ENCODE data around the gene SH2D3A. TPM values are rescaled to one million over a fixed set of nuclear protein-coding genes. Genes with fewer than 3 reads are reported as not detected.

Gene SH2D3A
- total RNA-seq, 1 experiment from 2014 or later, result 75.7 TPM

DNA sequence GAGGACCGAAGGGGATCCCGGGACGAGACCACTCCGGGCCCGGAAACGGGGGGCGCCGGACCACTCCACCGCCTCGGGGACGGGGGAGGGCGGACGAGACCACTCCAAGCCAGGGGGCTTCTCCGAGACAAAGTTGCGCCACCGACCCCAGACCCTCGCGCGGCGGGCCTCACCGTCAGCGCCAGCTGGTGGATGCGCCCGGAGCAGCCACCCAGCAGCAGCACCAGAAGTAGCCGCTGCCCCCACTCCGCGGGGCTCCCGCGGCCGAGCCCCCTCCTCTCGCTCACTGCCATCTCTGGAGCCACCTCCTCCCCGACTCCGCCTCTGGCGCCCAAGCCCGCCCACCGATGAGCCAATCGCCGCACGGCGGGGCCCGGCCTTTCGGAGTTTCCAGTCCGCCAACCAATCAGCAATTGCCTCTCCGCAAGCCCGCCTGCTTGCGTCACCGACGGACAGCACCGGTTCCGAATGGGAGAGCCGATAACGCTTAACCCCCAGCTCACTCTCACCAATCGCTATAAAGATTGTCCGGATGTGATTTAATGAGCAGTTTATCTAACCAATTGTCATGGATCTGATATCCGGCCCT lies 29.9 kb downstream of the SH2D3A start, which contains the start of gene GPR108:
Gene GPR108 (minus strand): TSS at position 297 of the 589 bp plus-strand sequence. CDS start 4 bp downstream, at position 293.
- Histone ChIP-seq H3K79me2 (ENCODE audit: insufficient read depth, low read length) (peaks cover 45% of the 10 kb centered on the region), H3K9me3 (ENCODE audit: control insufficient read depth in 1 of 2, insufficient read depth in 1 of 2, low read depth in 1 of 2, low read length in 2 of 2) (no peaks in the 10 kb centered on the region), H3K4me2 (ENCODE audit: low read length) (peak within 1 kb of the TSS; percentile 95), H3K4me3 (replicated peaks in 1 of 2; ENCODE audit: low read depth in 1 of 2, low read length in 2 of 2) (peak within 1 kb of the TSS; percentile 99), H3K4me1 (ENCODE audit: control insufficient read depth in 1 of 2, insufficient read depth in 2 of 2, low read length in 2 of 2) (peaks cover 32 to 44% of the 10 kb centered on the region in 2 experiments), H3K9me2 (ENCODE audit: insufficient read depth) (no peaks in the 10 kb centered on the region), H3K27me3 (ENCODE audit: insufficient read depth, low read length) (no peaks in the 10 kb centered on the region), H3K36me3 (ENCODE audit: control insufficient read depth in 1 of 2, insufficient read depth in 2 of 2, low read length in 2 of 2) (peaks cover 4 to 9% of the 10 kb centered on the region in 2 experiments; a peak in 3 of 4 replicates), H4K20me1 (ENCODE audit: insufficient read depth) (no peaks in the 10 kb centered on the region), H2AFZ (ENCODE audit: low read depth, low read length, poor library complexity, severe bottlenecking) (no peak within 1 kb of the TSS), H3K9ac (ENCODE audit: low read length) (peak within 1 kb of the TSS; percentile 86), H3K27ac (ENCODE audit: low read depth, low read length) (peak within 1 kb of the TSS; percentile 87)
- intact Hi-C loops (cut with micrococcal nuclease), result loop anchor here (5.0 kb wide), 1 partner anchor 365 kb away; the partner anchor contains the start of gene ALKBH7
- RAD21 ChIA-PET (ENCODE audit: low non-redundant PET in 1 of 2, low total read pairs in 2 of 2, uncharacterized antibody in 2 of 2, unreplicated experiment in 2 of 2), result interaction anchor here (0.6 to 2.3 kb wide), 6 partner anchors 15 to 126 kb away, joined by 3 to 16 read pairs (median 6); no protein-coding TSS in a partner anchor
- peak; percentile 72 for ATAC-seq
- no TSS peak for BruUV-seq (replicated peaks)
- CTCF ChIA-PET, result interaction anchor here (0.7 to 3.9 kb wide), 7 partner anchors 11 to 221 kb away, joined by 3 to 91 read pairs (median 4); no protein-coding TSS in a partner anchor
- peak; percentile 100 for DNase-seq (ENCODE audit: low read depth, low spot score)
- POLR2A ChIA-PET, result interaction anchor here (0.7 to 3.1 kb wide), 6 partner anchors 16 to 221 kb away, joined by 3 to 13 read pairs (median 6); partner anchors contain the start of genes SH2D3A and TNFSF9
- TF ChIP-seq POLR2AphosphoS5 (IDR thresholded peaks at IDR 0.05; ENCODE audit: low read depth, low read length), result peak; percentile 65
- no peak for TF ChIP-seq EZH2 (IDR thresholded peaks at IDR 0.05)
- no peak for TF ChIP-seq REST (IDR thresholded peaks at IDR 0.05; ENCODE audit: low read depth)
- TF ChIP-seq ZNF274 (IDR thresholded peaks at IDR 0.05; ENCODE audit: low read depth, low read length), result no peak
- no peak for TF ChIP-seq EZH2phosphoT487 (IDR thresholded peaks at IDR 0.05; ENCODE audit: borderline replicate concordance)
- no peak for TF ChIP-seq SRF (IDR thresholded peaks at IDR 0.05; ENCODE audit: low read depth)
- no peak for TF ChIP-seq CEBPB (IDR thresholded peaks at IDR 0.05; ENCODE audit: low read depth)
- TF ChIP-seq, protein P1, sequence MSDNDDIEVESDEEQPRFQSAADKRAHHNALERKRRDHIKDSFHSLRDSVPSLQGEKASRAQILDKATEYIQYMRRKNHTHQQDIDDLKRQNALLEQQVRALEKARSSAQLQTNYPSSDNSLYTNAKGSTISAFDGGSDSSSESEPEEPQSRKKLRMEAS (IDR thresholded peaks at IDR 0.05), result no peak
- TF ChIP-seq CBX3 (IDR thresholded peaks at IDR 0.05; ENCODE audit: low read depth), result no peak
- TF ChIP-seq, protein P2, sequence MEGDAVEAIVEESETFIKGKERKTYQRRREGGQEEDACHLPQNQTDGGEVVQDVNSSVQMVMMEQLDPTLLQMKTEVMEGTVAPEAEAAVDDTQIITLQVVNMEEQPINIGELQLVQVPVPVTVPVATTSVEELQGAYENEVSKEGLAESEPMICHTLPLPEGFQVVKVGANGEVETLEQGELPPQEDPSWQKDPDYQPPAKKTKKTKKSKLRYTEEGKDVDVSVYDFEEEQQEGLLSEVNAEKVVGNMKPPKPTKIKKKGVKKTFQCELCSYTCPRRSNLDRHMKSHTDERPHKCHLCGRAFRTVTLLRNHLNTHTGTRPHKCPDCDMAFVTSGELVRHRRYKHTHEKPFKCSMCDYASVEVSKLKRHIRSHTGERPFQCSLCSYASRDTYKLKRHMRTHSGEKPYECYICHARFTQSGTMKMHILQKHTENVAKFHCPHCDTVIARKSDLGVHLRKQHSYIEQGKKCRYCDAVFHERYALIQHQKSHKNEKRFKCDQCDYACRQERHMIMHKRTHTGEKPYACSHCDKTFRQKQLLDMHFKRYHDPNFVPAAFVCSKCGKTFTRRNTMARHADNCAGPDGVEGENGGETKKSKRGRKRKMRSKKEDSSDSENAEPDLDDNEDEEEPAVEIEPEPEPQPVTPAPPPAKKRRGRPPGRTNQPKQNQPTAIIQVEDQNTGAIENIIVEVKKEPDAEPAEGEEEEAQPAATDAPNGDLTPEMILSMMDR (IDR thresholded peaks at IDR 0.05 in 2 of 3, conservative IDR thresholded peaks at IDR 0.05 in 1 of 3; ENCODE audit: borderline replicate concordance in 1 of 3, insufficient read depth in 1 of 3, low read depth in 2 of 3, low read length in 2 of 3), result no peak
- no peak for TF ChIP-seq YY1 (IDR thresholded peaks at IDR 0.05; ENCODE audit: extremely low read depth, insufficient replicate concordance, low read depth, low read length)
- no peak for TF ChIP-seq FOSL1 (IDR thresholded peaks at IDR 0.05; ENCODE audit: low read depth)
- TF ChIP-seq ELF1 (IDR thresholded peaks at IDR 0.05; ENCODE audit: borderline replicate concordance, low read depth), result no peak
- no peak for TF ChIP-seq POLR2A (IDR thresholded peaks at IDR 0.05; ENCODE audit: borderline replicate concordance, extremely low read depth, insufficient read depth, insufficient read length)
- TF ChIP-seq RAD21 (IDR thresholded peaks at IDR 0.05; ENCODE audit: low read depth), result no peak
- TF ChIP-seq JUND (IDR thresholded peaks at IDR 0.05), result no peak
- TF ChIP-seq TCF7L2 (IDR thresholded peaks at IDR 0.05; ENCODE audit: borderline replicate concordance, extremely low read depth, insufficient read depth, insufficient read length), result peak; percentile 77

Measured in HCT116 (cell line).